Spleen (tissue), 11 donors: Measurements from ENCODE around the gene ZNF33A. TPM values are rescaled to one million over a fixed set of nuclear protein-coding genes. Genes with fewer than 3 reads are reported as not detected.
A peak's percentile ranks its signal among the peaks of the same experiment; 100 is the strongest.
"Not testable (repeated sequence)": the region's sequence is repeated elsewhere in the genome, so short reads cannot be mapped to it uniquely, and the experiment has no call there.

Source experiments
- DNase-seq: peaks from one replicate; pipeline ENCODE4 v3.0.0-alpha.2; 2020
- H3K27ac ChIP-seq, 8 donors: fragments of 200-600 bp; sonication (generic) in 7 of 8; 1 replicate in 4 of 8; 2 replicates in 4 of 8; pipeline versions ENCODE4 v1.5.0 to v1.8.0; 2016 to 2021; ENCODE audit warnings: inconsistent platforms in 4 of 8, mild to moderate bottlenecking in 4 of 8, moderate library complexity in 1 of 8
- H3K27me3 ChIP-seq, 7 donors: fragments of 200-600 bp; sonication (generic) in 6 of 7; replicated peaks in 1 of 7; 1 replicate in 4 of 7; 2 replicates in 3 of 7; pipeline versions ENCODE4 v1.5.0 to v1.8.0; 2016 to 2021; ENCODE audit warnings: inconsistent platforms in 3 of 7, mild to moderate bottlenecking in 1 of 7
- H3K36me3 ChIP-seq, 6 donors: fragments of 200-600 bp; sonication (generic) in 5 of 6; 1 replicate in 4 of 6; 2 replicates in 2 of 6; pipeline versions ENCODE4 v1.5.0 to v1.8.0; 2016 to 2021; ENCODE audit warnings: inconsistent platforms in 2 of 6
- H3K4me1 ChIP-seq, 6 donors: fragments of 200-600 bp; sonication (generic) in 5 of 6; 1 replicate in 3 of 6; 2 replicates in 3 of 6; pipeline versions ENCODE4 v1.5.0 to v1.8.0; 2016 to 2021; ENCODE audit warnings: inconsistent platforms in 3 of 6
- H3K4me3 ChIP-seq, 8 donors: fragments of 200-600 bp; sonication (generic) in 7 of 8; 1 replicate in 4 of 8; 2 replicates in 4 of 8; pipeline versions ENCODE4 v1.5.0 to v1.8.0; 2016 to 2021; ENCODE audit warnings: inconsistent platforms in 4 of 8, mild to moderate bottlenecking in 4 of 8, moderate library complexity in 2 of 8
- H3K9me3 ChIP-seq, 8 donors: fragments of 200-600 bp; sonication (generic) in 7 of 8; 1 replicate in 4 of 8; 2 replicates in 4 of 8; pipeline versions ENCODE4 v1.5.0 to v1.8.0; 2016 to 2021; ENCODE audit warnings: inconsistent platforms in 4 of 8
- POLR2A ChIP-seq, 3 donors: fragments of 450-650 bp; IDR thresholded peaks; one replicate each; pipeline ENCODE4 v1.5.1; 2017; ENCODE audit warnings: antibody characterized with exemption in 3 of 3, mild to moderate bottlenecking in 1 of 3
- POLR2AphosphoS5 ChIP-seq, 3 donors: sonication (generic); formaldehyde crosslinking; IDR thresholded peaks; one replicate each; pipeline ENCODE4 v1.5.1; 2017; ENCODE audit warnings: antibody characterized with exemption in 3 of 3
- WGBS, 5 donors: extraction: QIAGEN DNeasy Blood & Tissue Kit in 3 of 5; methylation state at CpG; one replicate each; pipeline versions ENCODE4 v1.1.5 to v1.1.7; 2013 to 2018; 5-methylcytosine and 5-hydroxymethylcytosine counted together
- intact Hi-C: fragments of 100-400 bp; cut with DNase I; formaldehyde crosslinking; loops from one replicate; pipeline ENCODE4 v1.15.0; 2023; ENCODE audit warnings: low total_unique reads
- polyA plus RNA-seq, 3 donors: library from polyadenylated mRNA; stranded (reverse); fragments of 200-250 nt; gene quantifications; one replicate each; pipeline ENCODE4 v1.2.1, GENCODE V29; 2013
- total RNA-seq, 7 donors: library from RNA; depleted of rRNA in 3 of 7; stranded (reverse); fragments of >200 nt in 3 of 7; fragmentation: NEBNext Ultra II Directional in 4 of 7; extraction: Animal tissue kit (Norgen Biotek cat#: 25700) in 4 of 7; gene quantifications; one replicate each; pipeline versions ENCODE4 v1.1.0 to v1.2.1, GENCODE V29; 2016 to 2021
- TF ChIP-seq, protein P1 (sequence below), 11 experiments: fragments of 200-600 bp in 7 of 11; fragments of 450-650 bp in 4 of 11; sonication (generic) in 4 of 11; IDR thresholded peaks in 8 of 11; conservative IDR thresholded peaks in 3 of 11; 1 replicate in 7 of 11; 2 replicates in 4 of 11; pipeline versions ENCODE4 v1.4.0 to v1.8.0; 2016 to 2021; ENCODE audit warnings: antibody characterized with exemption in 11 of 11, inconsistent platforms in 4 of 11, mild to moderate bottlenecking in 1 of 11
- donor health status: healthy with polysubstance abuse.
- donor health status: DM: no; HTN: no; CAD: no; lungs with moderate emphysema.
- donor health status: DM: no; HTN: no; CAD: no.
- donor health status: Bipolar disorder and iron deficiency.
- donor health status: healthy.
- donor health status: DM: no; HTN: no; CAD: no.
- donor health status: DM: yes; HTN: yes; CAD: no.

ZNF33A gene
- total and polyA plus RNA-seq, 10 donors: 8.9 to 61.6 (median 37.5) TPM

DNA sequence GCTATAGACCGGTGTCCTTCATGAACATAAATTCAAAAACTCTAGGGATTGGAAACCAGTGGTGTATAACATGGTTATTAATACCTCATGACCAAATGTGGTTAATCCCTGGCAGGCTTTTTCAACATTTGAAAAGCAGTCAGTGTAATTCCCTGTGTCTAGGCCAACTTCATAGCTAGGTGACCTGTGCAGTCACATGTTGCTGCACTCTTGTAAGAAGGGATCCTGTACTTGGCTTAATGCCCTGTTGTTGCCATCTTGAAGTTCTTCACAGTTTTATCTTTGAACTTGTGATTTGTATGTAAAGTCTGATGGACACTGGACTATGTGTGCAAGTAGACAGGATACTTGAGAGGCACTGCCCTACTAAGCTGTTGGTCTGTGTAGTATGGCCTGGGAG lies 39.7 kb downstream of the ZNF33A start:
- Histone ChIP-seq H3K27ac (no peak overlapping the region), H3K36me3 (peaks cover 12 to 99% (median 40%) of the 10 kb centered on the region in 6 donors), H3K4me3 (no peak overlapping the region), H3K4me1 (no peaks in the 10 kb centered on the region), H3K27me3 (no peaks in the 10 kb centered on the region), H3K9me3 (peaks cover 7 to 73% (median 53%) of the 10 kb centered on the region in 8 donors)
- no peak for DNase-seq
- TF ChIP-seq, protein P1, sequence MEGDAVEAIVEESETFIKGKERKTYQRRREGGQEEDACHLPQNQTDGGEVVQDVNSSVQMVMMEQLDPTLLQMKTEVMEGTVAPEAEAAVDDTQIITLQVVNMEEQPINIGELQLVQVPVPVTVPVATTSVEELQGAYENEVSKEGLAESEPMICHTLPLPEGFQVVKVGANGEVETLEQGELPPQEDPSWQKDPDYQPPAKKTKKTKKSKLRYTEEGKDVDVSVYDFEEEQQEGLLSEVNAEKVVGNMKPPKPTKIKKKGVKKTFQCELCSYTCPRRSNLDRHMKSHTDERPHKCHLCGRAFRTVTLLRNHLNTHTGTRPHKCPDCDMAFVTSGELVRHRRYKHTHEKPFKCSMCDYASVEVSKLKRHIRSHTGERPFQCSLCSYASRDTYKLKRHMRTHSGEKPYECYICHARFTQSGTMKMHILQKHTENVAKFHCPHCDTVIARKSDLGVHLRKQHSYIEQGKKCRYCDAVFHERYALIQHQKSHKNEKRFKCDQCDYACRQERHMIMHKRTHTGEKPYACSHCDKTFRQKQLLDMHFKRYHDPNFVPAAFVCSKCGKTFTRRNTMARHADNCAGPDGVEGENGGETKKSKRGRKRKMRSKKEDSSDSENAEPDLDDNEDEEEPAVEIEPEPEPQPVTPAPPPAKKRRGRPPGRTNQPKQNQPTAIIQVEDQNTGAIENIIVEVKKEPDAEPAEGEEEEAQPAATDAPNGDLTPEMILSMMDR (IDR thresholded peaks at IDR 0.05 in 8 of 11, conservative IDR thresholded peaks at IDR 0.05 in 3 of 11): no peak
- TF ChIP-seq POLR2AphosphoS5 (IDR thresholded peaks at IDR 0.05) (no peak), POLR2A (IDR thresholded peaks at IDR 0.05) (no peak)
- intact Hi-C loops: no loop called here
- 85 to 95% (median 90%) methylated on average over 1 of the region's 1 CpG for WGBS, 5 donors

GRCh38 chr10:38054361-38054797 lies 43.9 kb downstream of the ZNF33A start:
- H3K4me1 ChIP-seq: no peaks in the 10 kb centered on the region
- DNase-seq: no peak
- peaks cover 20 to 99% (median 70%) of the 10 kb centered on the region in 6 donors for H3K36me3 ChIP-seq
- H3K4me3 ChIP-seq: no peak overlapping the region
- TF ChIP-seq, protein P1 (IDR thresholded peaks at IDR 0.05 in 8 of 11, conservative IDR thresholded peaks at IDR 0.05 in 3 of 11): no peak
- no peak for TF ChIP-seq POLR2A (IDR thresholded peaks at IDR 0.05)
- no peak for TF ChIP-seq POLR2AphosphoS5 (IDR thresholded peaks at IDR 0.05)
- H3K27ac ChIP-seq: no peak overlapping the region
- peaks cover 19 to 97% (median 91%) of the 10 kb centered on the region in 8 donors for H3K9me3 ChIP-seq
- intact Hi-C loops: no loop called here
- H3K27me3 ChIP-seq: no peaks in the 10 kb centered on the region

DNA sequence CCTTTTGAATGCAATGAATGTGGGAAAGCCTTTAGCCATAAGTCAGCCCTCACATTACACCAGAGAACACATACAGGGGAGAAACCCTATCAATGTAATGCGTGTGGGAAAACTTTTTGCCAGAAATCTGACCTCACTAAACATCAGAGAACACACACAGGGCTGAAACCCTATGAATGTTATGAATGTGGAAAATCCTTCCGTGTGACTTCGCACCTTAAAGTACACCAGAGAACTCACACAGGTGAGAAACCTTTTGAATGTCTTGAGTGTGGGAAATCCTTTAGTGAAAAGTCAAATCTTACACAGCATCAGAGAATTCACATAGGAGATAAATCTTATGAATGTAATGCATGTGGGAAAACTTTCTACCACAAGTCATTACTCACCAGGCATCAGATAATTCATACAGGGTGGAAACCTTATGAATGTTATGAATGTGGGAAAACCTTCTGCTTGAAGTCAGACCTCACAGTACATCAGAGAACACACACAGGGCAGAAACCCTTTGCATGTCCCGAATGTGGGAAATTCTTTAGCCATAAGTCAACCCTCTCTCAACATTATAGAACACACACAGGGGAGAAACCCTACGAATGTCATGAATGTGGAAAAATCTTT lies 44.9 kb downstream of the ZNF33A start:
- H3K27ac ChIP-seq, DNase-seq, intact Hi-C loops, H3K27me3 ChIP-seq, H3K4me1 ChIP-seq: not testable (repeated sequence)
- 95 to 100% (median 97%) methylated on average over 5 of the region's 5 CpGs for WGBS, 5 donors
- Histone ChIP-seq H3K36me3 (peaks cover 20 to 100% (median 77%) of the 10 kb centered on the region in 6 donors), H3K4me3 (peak overlapping the region in 1 of 8 donors; percentile 15), H3K9me3 (peaks cover 19 to 98% (median 97%) of the 10 kb centered on the region in 8 donors)

- H3K27ac ChIP-seq, intact Hi-C loops, H3K4me3 ChIP-seq, H3K27me3 ChIP-seq, DNase-seq, H3K4me1 ChIP-seq, H3K36me3 ChIP-seq: not testable (repeated sequence)
- WGBS, 5 donors: 66 to 79% (median 71%) methylated on average over 1 of the region's 1 CpG
- H3K9me3 ChIP-seq: peaks cover 0 to 27% (median 17%) of the 10 kb centered on the region in 8 donors
Measured at GRCh38 chr10:38069663-38070062, 59.2 kb downstream of the ZNF33A start.

DNA sequence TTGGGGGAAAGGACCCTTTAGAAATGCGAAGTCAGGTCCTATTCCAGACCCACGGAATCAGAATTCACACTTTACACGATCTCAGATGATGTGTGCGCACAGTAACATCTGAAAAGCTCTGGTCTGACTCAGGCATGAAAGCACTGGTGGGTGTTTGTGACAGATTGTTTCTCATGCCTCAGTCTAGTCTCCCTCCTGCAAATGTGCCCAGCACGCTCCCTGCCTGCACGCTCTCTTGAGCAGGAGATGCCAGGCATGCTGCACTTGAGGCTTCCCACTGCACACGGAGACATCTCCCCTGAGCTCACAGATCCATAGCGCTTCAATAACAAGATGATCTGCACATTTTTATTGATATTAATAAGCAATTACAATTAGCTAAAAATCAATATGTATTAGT lies 60.0 kb downstream of the ZNF33A start:
- Histone ChIP-seq H3K27ac (no peak overlapping the region), H3K4me3 (no peak overlapping the region), H3K4me1 (no peaks in the 10 kb centered on the region), H3K27me3 (no peaks in the 10 kb centered on the region), H3K36me3 (no peaks in the 10 kb centered on the region), H3K9me3 (peaks cover 0 to 27% (median 8%) of the 10 kb centered on the region in 8 donors)
- DNase-seq: no peak
- intact Hi-C loops: no loop called here
- 84 to 92% (median 91%) methylated on average over 8 of the region's 8 CpGs for WGBS, 5 donors
- TF ChIP-seq, protein P1 (IDR thresholded peaks at IDR 0.05 in 8 of 11, conservative IDR thresholded peaks at IDR 0.05 in 3 of 11): no peak
- TF ChIP-seq POLR2A (IDR thresholded peaks at IDR 0.05) (no peak), POLR2AphosphoS5 (IDR thresholded peaks at IDR 0.05) (no peak)
